Measurements from ENCODE around the gene GDI1. TPM values are rescaled to one million over a fixed set of nuclear protein-coding genes. Genes with fewer than 3 reads are reported as not detected.

Gene GDI1
- total RNA-seq, 1 donor from 2014 or later: 48.3 TPM

DNA sequence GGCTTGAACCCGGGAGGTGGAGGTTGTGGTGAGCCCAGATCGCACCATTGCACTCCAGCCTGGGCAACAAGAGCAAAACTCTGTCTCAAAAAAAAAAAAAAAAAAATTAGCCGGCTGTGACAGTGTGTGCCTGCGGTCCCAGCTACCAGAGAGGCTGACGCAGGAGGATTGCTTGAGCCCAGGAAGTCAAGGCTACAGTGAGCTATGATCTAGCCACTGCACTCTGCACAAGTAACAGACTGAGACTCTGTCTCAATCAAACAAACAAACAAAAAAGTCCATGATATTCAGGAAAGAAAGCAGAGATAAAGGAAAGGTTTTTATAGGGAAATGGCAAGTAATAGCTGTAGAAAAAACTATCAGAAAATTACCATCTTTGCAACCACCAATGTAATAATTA lies 44.2 kb downstream of the GDI1 start:
- DNase-seq (ENCODE audit: low read depth, low spot score): no peak

DNA sequence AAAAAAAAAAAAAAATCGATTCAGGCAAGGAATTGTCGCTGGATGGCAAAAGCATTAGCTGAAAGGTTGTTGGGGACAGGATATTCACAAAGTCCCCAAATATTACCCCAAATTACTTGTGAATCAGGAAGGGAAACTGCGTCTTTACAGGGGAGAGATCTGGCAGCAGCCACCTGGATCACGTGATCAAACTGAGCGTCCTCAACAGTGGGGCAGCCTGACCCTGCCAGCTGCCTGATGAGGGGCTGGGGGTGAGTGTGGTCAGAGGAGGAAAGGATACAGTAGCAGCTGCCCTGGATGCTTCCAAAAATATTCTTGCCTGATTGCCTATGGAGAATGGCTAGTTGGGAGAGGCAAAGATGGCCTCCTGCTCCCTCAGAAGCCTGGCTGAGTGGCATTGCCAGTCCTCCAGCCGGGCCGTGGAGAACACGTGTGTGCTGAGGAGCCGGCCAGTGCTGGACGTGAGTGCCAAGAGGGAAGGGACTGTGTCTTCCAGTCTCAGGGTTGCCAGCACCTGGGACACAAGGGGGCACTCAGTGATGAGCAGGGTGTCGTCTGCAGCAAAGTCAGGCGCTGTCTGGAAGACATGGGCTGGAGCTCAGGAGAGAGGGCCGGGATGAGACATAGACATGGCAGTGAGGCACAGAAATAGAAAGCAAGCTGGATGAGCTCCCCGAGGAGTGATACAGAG lies 45.1 kb downstream of the GDI1 start:
- no peak for DNase-seq (ENCODE audit: low read depth, low spot score)

DNA sequence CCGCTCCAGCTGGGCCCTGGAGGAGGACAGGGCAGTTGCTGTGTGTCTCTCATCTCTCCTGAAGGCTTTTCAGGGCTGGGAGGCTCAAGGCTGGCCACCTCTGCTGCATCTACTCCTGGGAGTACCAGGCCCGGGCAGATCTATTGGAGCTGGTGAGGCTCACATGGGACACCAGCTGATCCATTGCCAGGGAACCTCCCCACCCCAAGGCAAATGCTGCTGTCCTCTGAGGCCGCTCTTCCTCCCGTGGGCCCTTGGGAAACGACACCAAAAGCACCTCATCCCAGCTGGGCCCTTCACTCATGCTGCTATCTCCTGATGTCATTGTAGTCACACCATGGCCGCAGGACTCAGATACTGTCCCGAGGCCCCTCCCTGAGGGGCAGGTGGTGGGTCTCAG lies 45.8 kb downstream of the GDI1 start:
- no peak for DNase-seq (ENCODE audit: low read depth, low spot score)

- DNase-seq (ENCODE audit: low read depth, low spot score): no peak
Measured at GRCh38 chrX:154483325-154483724, 46.4 kb downstream of the GDI1 start.

DNA sequence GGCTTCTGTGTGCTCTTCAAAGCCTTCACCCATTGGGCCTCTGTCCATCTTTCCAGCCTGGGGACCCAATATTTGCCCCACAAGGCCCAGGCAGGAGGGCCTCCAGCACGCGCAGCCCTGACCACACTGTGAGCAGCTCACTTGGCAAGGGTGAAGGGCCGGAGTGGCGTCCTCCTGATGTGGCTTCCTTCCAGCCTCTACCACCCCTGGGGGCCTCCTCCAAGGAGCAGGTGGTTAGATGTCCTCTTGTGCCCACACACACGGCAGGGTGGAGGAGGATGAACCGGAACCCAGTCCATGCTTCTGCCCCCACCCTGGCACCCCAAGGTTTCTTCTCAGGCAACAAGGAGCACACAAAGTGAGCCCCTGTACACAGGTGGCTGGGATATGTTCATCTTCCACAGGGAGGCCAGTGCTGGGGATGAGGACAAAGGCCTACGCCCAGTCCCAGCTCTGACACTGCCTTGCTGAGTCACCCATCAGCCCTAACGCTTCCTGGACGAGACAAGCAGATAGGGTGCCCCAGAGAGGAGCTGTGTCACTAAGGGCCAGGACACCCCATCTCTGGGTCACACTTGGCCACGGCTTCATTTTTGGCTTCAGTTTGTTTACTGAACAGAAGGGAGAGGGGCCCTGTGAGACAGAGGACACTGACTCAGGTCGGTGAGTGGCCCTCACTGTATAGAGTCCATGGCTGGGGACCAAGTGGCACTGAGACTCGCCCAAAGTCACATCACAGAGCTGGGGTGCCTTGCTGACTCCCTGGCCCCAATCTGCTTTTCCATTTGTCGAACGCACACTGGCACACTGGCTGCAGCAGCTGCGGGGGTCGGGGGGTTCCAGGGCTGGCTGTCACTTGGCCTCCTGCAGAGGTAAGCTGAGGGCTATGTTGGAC lies 47.5 kb downstream of the GDI1 start:
- no peak for DNase-seq (ENCODE audit: low read depth, low spot score)

DNA sequence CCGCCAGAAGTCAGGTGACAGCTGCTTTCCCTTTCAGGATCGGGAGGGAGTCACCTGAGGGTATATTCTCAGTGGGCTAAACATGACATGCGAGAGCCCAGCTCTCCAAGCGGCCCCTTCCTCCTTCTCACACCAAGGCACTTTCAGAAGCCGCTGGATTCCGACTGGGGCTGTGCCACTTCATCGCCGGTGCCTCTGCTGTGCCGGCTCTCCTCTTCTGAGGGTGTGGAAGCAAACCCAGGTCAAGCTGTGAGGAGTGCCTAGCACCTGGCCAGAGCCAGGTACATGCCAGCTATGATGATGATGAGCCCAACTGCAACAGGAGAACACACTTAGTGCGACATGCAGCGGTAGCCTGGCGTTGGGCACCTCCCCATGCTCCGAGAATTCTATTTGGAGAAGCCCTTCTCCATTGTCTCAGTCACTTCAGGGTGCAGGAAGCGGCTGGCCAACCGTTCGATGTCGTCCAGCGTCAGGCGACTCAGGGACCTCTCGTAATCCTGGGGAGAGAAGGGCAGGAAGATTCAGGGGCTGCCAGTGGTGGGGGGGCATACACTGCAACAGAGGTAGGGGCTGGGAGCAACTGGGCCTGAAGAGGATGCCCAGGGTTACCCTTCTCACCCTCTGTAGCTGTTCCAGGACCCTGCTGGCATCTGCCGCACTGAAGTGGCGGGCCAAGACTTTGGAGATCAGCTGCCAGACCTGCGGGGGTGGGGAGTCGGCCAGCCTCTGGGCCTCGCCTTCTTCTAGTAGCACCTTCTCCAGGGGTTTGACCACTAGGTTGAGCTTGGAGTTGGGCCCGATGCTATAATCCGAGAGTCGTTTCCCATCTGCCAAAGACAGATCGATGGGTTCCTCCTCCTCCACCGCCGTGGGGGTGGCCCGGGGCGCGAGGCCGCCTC lies 48.4 kb downstream of the GDI1 start:
- no peak for DNase-seq (ENCODE audit: low read depth, low spot score)

GRCh38 chrX:154486052-154486395 lies 49.1 kb downstream of the GDI1 start:
- no peak for DNase-seq (ENCODE audit: low read depth, low spot score)

DNA sequence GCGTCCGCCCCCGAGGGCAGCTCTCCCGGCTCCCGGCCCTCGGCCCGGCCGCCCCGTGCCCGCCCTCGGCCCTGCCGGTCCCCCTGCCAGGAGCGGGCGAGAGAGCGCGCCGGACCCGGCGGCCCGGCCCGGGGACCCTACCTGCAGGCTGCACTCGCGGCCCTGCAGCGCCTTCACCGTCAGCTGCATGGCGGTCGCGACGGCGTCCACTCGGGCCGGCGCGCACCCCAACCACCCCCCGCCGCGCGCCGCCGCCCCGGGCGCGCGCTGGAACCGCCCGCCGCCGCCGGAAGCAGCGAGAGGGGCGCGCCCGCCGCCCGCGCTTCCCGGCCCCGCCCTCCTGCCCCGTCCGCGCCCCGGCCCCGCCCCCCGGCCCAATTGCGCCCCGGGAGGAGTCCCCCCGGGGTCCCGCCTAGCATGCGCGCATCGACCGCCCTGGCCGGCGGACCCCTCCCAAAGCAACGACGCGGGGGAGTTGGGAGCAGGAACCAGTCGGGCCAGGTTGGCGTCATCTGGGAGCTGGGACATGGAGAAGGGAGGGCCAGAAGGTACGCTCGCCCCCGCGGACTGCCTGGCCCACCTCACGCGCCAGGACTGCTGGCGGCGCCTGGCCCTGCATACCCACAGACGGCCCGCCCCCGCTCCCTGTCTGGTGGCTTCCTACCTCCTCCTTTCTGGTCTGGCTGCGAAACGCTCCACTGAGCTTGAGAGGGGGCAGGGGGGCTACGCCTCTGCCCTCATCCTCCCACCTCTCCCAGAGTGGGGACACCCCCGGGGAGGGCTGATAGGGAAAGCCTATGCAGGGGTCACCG lies 49.6 kb downstream of the GDI1 start, which contains the start of gene UBL4A:
TSS of gene UBL4A (minus strand) at position 220 of the 812 bp plus-strand sequence. CDS start at position 189, 31 bp downstream.
- DNase-seq (ENCODE audit: low read depth, low spot score): no peak

DNA sequence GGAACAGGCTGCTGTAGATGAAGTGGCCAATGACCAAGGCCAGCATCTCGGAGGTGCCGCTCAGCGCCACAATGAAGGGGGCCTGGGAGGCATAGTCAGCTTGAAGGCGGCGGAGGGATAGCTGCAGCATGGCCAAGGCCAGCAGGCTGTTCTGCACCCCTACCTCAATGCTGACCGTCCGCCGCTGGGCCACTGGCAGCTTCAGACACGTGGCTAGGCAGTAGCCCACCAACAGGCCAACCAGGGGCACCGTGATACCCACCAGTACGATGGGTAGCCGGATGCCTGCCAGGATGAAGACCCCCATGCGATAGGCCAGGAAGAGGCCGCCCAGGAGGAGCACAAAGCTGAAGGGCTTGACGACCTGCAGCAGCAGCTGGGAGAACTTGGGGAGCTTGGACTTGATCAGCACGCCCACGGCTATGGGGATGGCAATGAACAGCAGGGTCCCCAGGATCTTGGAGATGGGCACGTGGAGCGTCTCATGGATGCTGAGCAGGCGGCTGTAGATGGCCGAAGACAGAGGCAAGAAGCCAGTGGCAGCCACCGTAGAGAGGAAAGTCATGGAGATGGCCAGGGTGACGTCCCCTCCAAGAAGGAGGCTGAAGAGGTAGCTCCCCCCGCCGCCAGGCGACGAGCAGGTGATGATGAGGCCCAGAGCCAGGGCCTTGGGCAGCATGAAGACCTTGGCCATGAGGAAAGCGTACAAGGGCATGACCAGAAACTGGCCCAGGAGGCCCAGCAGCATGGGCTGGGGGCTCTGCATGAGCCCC lies 50.8 kb downstream of the GDI1 start:
- no peak for DNase-seq (ENCODE audit: low read depth, low spot score)

DNA sequence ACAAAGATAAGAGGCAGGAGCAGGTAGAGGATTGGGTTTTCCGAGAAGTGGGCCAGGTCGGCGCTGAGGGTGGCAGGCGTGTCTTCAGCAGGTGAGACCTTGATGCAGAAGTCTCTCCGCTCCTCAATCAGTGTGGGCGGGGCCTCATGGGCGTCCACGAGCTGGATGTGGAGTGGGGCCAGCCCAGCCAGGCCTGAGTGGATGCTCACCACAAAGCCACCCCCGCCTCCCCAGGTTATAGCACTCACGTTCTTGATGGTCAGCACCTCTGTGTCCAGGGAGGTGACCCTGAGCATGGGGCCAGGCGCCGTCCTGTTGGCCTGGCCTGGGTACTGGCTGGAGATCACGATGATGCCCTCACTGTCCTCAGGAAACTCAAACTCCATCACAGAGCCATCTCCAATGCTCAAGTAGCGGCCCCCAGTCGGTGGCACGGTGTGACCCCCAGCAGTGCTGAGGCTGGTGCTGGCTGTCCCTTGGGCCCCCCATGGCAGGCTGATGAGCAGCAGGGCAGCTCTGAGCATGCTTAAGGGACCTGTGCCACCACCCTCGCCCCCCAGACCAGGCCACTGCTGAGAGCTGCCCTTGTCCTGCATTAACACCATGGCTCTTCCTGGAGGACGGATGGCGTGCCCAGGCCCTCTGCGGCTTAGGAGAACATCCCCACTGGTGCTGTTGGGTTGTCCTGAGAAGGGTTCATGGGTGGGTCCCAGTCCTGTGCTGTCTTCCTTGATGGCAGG lies 51.6 kb downstream of the GDI1 start:
- no peak for DNase-seq (ENCODE audit: low read depth, low spot score)

DNA sequence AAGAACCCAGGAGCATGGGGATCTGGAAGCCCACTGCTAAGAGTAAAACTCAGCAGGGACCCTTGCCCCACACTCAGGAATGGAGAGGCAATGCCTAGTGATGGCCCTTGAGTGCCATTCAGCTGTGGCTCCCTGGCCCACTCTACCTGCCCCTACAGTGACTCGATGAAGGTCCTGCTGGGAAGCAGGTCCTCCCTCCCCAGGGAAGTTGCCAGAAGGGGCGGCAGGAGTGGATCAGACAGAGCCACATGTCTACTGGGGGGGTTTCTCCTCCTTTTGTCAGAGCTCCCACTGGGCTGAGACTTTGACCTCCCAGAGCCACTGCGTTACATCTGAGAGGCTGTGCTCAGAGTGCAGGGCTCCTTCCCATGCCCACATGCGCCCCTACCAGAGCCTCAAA lies 52.2 kb downstream of the GDI1 start:
- no peak for DNase-seq (ENCODE audit: low read depth, low spot score)

DNA sequence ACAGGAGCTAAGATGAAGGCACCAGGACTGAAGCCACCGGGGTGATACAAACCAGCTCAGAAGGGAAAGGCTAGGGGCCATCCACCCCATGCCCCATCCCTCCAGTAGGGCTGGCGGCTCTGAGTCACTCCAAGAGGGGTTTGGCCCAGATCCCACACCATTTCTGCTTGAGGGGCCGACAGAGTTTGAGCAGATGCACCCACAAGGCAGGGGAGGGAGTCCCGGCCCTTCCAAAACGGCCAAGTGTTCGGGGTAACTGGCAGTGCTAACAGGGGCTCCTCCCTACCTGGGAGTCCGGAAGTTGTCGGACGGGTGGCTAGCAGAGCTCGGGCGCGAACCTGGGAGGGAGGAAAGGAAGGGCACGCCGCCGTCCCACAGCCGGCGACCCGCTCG lies 53.1 kb downstream of the GDI1 start:
- no peak for DNase-seq (ENCODE audit: low read depth, low spot score)

- peak; percentile 73 for DNase-seq (ENCODE audit: low read depth, low spot score)
Measured at GRCh38 chrX:154490414-154491083, 53.6 kb downstream of the GDI1 start, which contains the start of gene SLC10A3. Gene SLC10A3, minus strand, starts transcription at chrX:154490629. Its CDS starts 1,689 bp downstream, at chrX:154488940.

Other genes with a start within 250 kb of the GDI1 start
- not detected in 2 replicates for gene OPN1MW2, start 217.4 kb upstream of the GDI1 start, total RNA-seq
- gene OPN1MW3, start 179.6 kb upstream of the GDI1 start, total RNA-seq: not detected in 2 replicates
- not detected in 2 replicates for gene TEX28, start 142.0 kb upstream of the GDI1 start, total RNA-seq
- not detected in 2 replicates for gene TKTL1, start 141.4 kb upstream of the GDI1 start, total RNA-seq
- 1,775 and 2,557 TPM in 2 replicates for gene FLNA, start 62.5 kb upstream of the GDI1 start, total RNA-seq
- gene EMD, start 57.9 kb upstream of the GDI1 start, total RNA-seq: 20.1 and 23.5 TPM in 2 replicates
- 1,825 and 3,241 TPM in 2 replicates for gene RPL10, start 38.8 kb upstream of the GDI1 start, total RNA-seq
- gene DNASE1L1, start 27.9 kb upstream of the GDI1 start, total RNA-seq: 107 and 134 TPM in 2 replicates
- 17.7 and 18.6 TPM in 2 replicates for gene TAFAZZIN, start 25.6 kb upstream of the GDI1 start, total RNA-seq
- gene ATP6AP1, start 8.5 kb upstream of the GDI1 start, total RNA-seq: 66.5 and 104 TPM in 2 replicates
- gene FAM50A, start 7.0 kb downstream of the GDI1 start, total RNA-seq: 82.1 and 86.7 TPM in 2 replicates
- 6.9 and 10.9 TPM in 2 replicates for gene PLXNA3, start 21.1 kb downstream of the GDI1 start, total RNA-seq
- gene LAGE3, start 42.1 kb downstream of the GDI1 start, total RNA-seq: 12.5 and 13.0 TPM in 2 replicates
- 47.5 and 56.1 TPM in 2 replicates for gene UBL4A, start 49.5 kb downstream of the GDI1 start, total RNA-seq
- gene SLC10A3, start 53.5 kb downstream of the GDI1 start, total RNA-seq: 12.5 and 14.3 TPM in 2 replicates
- gene FAM3A, start 79.1 kb downstream of the GDI1 start, total RNA-seq: 21.4 and 23.2 TPM in 2 replicates
- gene G6PD, start 109.7 kb downstream of the GDI1 start, total RNA-seq: 67.9 and 73.6 TPM in 2 replicates
- gene IKBKG, start 110.5 kb downstream of the GDI1 start, total RNA-seq: 19.0 and 19.2 TPM in 2 replicates
- gene CTAG1A, start 148.0 kb downstream of the GDI1 start, total RNA-seq: not detected in 2 replicates
- gene CTAG1B, start 182.1 kb downstream of the GDI1 start, total RNA-seq: not detected in 2 replicates
- gene CTAG2, start 216.4 kb downstream of the GDI1 start, total RNA-seq: not detected in 2 replicates

All from pulmonary artery endothelial cell (primary cell).